ENCODE results near the gene RPP38. TPM values are rescaled to one million over a fixed set of nuclear protein-coding genes. Genes with fewer than 3 reads are reported as not detected.

RPP38 gene
- total RNA-seq, 2 experiments from 2014 or later = 12.9 to 14.9 TPM

DNA sequence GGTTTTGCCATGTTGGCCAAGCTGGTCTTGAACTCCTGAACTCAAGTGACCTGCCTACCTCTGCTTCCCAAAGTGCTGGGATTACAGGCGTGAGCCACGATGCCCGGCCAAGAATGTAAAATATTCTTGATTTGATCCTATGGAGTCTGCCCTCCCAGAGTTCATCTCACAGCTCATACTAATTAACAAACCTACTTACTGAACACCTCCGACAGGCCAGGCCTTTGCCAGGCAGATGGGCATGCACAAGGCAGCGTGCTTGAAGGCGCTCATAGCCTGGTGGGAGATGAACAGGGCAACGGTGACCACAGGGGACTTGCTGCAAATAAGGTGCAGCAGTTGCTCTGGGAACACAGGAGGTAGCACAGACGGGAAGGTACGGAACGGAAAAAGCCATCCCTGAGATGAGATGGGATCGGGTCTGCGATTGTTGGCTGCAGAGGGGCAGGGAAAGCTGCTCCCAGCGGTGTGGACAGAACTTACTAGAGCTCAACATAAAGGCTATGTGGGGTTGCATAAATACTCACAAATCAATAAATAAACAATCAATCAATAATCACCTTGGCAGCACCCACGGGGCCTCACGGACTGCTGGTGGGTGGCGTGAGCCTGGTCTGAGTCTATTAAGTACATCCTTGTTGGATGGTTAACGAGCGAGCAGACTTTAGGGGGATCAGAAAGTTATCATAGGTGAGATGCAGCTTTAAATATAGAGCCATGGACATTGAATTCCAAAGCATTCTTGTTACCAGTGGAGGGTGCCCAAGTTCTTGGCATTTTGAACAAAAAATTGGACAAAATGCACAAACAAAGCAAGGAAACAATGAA is 13.3 kb upstream of the RPP38 start:
- TF ChIP-seq, protein P1, sequence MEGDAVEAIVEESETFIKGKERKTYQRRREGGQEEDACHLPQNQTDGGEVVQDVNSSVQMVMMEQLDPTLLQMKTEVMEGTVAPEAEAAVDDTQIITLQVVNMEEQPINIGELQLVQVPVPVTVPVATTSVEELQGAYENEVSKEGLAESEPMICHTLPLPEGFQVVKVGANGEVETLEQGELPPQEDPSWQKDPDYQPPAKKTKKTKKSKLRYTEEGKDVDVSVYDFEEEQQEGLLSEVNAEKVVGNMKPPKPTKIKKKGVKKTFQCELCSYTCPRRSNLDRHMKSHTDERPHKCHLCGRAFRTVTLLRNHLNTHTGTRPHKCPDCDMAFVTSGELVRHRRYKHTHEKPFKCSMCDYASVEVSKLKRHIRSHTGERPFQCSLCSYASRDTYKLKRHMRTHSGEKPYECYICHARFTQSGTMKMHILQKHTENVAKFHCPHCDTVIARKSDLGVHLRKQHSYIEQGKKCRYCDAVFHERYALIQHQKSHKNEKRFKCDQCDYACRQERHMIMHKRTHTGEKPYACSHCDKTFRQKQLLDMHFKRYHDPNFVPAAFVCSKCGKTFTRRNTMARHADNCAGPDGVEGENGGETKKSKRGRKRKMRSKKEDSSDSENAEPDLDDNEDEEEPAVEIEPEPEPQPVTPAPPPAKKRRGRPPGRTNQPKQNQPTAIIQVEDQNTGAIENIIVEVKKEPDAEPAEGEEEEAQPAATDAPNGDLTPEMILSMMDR (IDR thresholded peaks at IDR 0.05) = no peak
- H3K36me3 Mint-ChIP-seq (ENCODE audit: low read depth) = no peaks in the 10 kb centered on the region
- Histone ChIP-seq H3K9me3 (ENCODE audit: control insufficient read depth in 1 of 2, insufficient read depth in 1 of 2, low read length in 2 of 2) (no peaks in the 10 kb centered on the region), H3K27me3 (ENCODE audit: control insufficient read depth in 1 of 2, insufficient read depth in 2 of 2, low read length in 2 of 2) (no peaks in the 10 kb centered on the region), H3K4me1 (ENCODE audit: insufficient read depth, low read length) (peaks cover 10% of the 10 kb centered on the region), H3K36me3 (ENCODE audit: insufficient read depth, low read length) (no peaks in the 10 kb centered on the region), H3K4me3 (ENCODE audit: low read length) (no peak overlapping the region), H3K27ac (ENCODE audit: low read depth in 1 of 2, low read length in 2 of 2) (no peak overlapping the region)
- DNase-seq = no peak
- POLR2A ChIA-PET = interaction anchor here (1.0 to 1.4 kb wide), 2 partner anchors 125 to 131 kb away, joined by 4 read pairs; partner anchors contain the start of gene MEIG1
- peak overlapping the region; percentile 75 for H3K27ac Mint-ChIP-seq
- H3K27me3 Mint-ChIP-seq = no peaks in the 10 kb centered on the region
- H3K4me1 Mint-ChIP-seq (ENCODE audit: low read depth) = peaks cover 22% of the 10 kb centered on the region
- ATAC-seq (ENCODE audit: poor library complexity) = no peak
- H3K4me3 Mint-ChIP-seq = peak overlapping the region; percentile 82
- H3K9me3 Mint-ChIP-seq = no peaks in the 10 kb centered on the region
- CTCF ChIA-PET = no interaction called here
- intact Hi-C loops (cut with DNase I, micrococcal nuclease) = loop anchor here in 1 of 2 experiments (10.0 kb wide), 1 partner anchor 889 kb away; no protein-coding TSS in a partner anchor

DNA sequence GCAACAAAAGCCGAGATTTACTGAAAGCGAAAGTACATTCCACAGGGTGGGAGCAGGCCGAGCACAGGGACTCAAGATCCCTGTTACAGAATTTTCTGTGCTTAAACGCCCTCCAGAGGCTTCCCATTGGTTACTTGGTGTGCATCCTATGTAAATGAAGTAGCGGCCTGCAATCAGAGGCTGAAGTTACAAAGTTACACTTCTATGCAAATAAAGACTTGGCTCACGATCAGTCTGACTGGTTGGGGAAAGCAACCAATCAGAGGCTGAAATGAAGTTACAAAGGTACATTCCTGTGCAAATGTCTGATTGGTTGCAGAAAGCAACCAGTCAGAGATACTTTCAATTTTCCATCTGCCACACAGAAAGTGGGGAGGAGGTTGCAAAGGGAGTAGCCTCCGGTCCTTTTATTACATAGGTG is 12.6 kb upstream of the RPP38 start:
- peaks cover 13% of the 10 kb centered on the region for H3K4me1 ChIP-seq (ENCODE audit: insufficient read depth, low read length)
- peak in 4 of 14 experiments; percentile 57 to 77 (median 70) for DNase-seq
- H3K27ac ChIP-seq (ENCODE audit: low read depth in 1 of 2, low read length in 2 of 2) = no peak overlapping the region
- H3K36me3 ChIP-seq (ENCODE audit: insufficient read depth, low read length) = no peaks in the 10 kb centered on the region
- ChIA-PET CTCF (no interaction called here), POLR2A (interaction anchor here (0.9 to 1.4 kb wide), 3 partner anchors 21 to 131 kb away, joined by 3 to 4 read pairs (median 4); partner anchors contain the start of gene MEIG1)
- Mint-ChIP-seq H3K36me3 (ENCODE audit: low read depth) (no peaks in the 10 kb centered on the region), H3K27me3 (no peaks in the 10 kb centered on the region), H3K4me3 (peak overlapping the region; percentile 82), H3K27ac (peak overlapping the region; percentile 75), H3K4me1 (ENCODE audit: low read depth) (peaks cover 22% of the 10 kb centered on the region), H3K9me3 (no peaks in the 10 kb centered on the region)
- peak; percentile 80 for ATAC-seq (ENCODE audit: poor library complexity)
- no peaks in the 10 kb centered on the region for H3K9me3 ChIP-seq (ENCODE audit: control insufficient read depth in 1 of 2, insufficient read depth in 1 of 2, low read length in 2 of 2)
- TF ChIP-seq, protein P1 (IDR thresholded peaks at IDR 0.05) = peak; percentile 49
- intact Hi-C loops (cut with DNase I, micrococcal nuclease) = loop anchor here in 1 of 2 experiments (10.0 kb wide), 1 partner anchor 890 kb away; no protein-coding TSS in a partner anchor
- no peaks in the 10 kb centered on the region for H3K27me3 ChIP-seq (ENCODE audit: control insufficient read depth in 1 of 2, insufficient read depth in 2 of 2, low read length in 2 of 2)
- no peak overlapping the region for H3K4me3 ChIP-seq (ENCODE audit: low read length)

DNA sequence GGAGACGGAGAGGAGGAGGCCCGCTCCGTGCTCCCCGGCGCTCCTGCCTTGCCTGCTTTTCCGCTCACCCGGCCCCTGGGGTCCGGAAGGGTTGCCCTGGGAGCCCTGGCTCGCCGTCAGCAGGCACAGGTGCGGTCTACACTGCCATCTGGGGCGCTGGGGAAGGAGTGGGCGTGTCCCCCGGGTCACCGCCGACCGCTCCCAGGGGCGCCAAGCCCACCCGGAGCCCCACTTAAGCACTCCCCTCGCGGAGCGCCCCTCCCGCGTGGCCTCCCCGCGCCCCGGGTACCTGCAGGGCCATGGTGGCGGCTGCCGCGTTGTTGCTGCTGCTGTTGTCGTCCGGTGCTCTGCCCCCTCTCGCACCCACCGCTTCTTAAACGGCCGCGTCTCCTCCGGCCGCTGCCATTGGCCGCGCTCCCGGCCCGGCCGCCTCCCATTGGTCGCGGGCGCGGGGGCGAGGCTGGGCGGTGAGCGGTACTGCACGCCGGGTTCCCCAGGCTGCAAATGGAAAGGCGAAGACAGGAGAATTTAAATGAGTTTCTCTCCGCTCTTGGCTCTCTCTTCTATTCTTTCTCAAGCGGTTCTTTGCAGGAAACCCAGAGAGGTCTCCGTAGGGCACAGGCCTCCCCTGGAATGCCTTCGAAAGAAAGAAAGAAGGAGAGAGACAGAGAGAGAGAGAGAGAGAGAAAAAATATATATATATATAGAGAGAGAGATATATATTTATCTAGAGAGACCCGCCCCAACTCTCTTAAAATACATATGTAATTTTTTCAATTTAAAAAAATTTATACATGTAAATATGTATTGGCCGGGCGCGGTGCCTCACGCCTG is 8.5 kb upstream of the RPP38 start, which contains the start of gene ACBD7:
Gene ACBD7 (minus strand): TSS at position 349 of the 834 bp plus-strand sequence. CDS start 48 bp downstream, at position 301.
- CTCF ChIA-PET = no interaction called here
- POLR2A ChIA-PET = no interaction called here
- peak within 1 kb of the TSS; percentile 55 for H3K4me3 ChIP-seq (ENCODE audit: low read length)
- H3K27me3 ChIP-seq (ENCODE audit: control insufficient read depth in 1 of 2, insufficient read depth in 2 of 2, low read length in 2 of 2) = no peaks in the 10 kb centered on the region
- no peak within 1 kb of the TSS for H3K27ac Mint-ChIP-seq
- H3K4me1 ChIP-seq (ENCODE audit: insufficient read depth, low read length) = peaks cover 13% of the 10 kb centered on the region
- no peaks in the 10 kb centered on the region for H3K36me3 Mint-ChIP-seq (ENCODE audit: low read depth)
- H3K4me1 Mint-ChIP-seq (ENCODE audit: low read depth) = peaks cover 21% of the 10 kb centered on the region
- DNase-seq (peak; percentile 60 to 90 (median 72)), ATAC-seq (ENCODE audit: poor library complexity) (peak; percentile 83)
- TF ChIP-seq, protein P1 (IDR thresholded peaks at IDR 0.05) = peak; percentile 58
- no peaks in the 10 kb centered on the region for H3K9me3 Mint-ChIP-seq
- no peaks in the 10 kb centered on the region for H3K36me3 ChIP-seq (ENCODE audit: insufficient read depth, low read length)
- H3K4me3 Mint-ChIP-seq = peak within 1 kb of the TSS; percentile 81
- no peaks in the 10 kb centered on the region for H3K9me3 ChIP-seq (ENCODE audit: control insufficient read depth in 1 of 2, insufficient read depth in 1 of 2, low read length in 2 of 2)
- no peaks in the 10 kb centered on the region for H3K27me3 Mint-ChIP-seq
- H3K27ac ChIP-seq (ENCODE audit: low read depth in 1 of 2, low read length in 2 of 2) = no peak within 1 kb of the TSS
- intact Hi-C loops (cut with DNase I, micrococcal nuclease) = loop anchor here in 1 of 2 experiments (1.0 to 10.0 kb wide), 3 partner anchors 9 to 894 kb away; partner anchors contain the start of gene RPP38
